T-helper 17 cell (primary cell): Measurements from ENCODE around the gene FGF5. TPM values are rescaled to one million over a fixed set of nuclear protein-coding genes. Genes with fewer than 3 reads are reported as not detected.
A peak's percentile ranks its signal among the peaks of the same experiment; 100 is the strongest.

Experiments used
- ATAC-seq: fragments of 150-1000 bp; cut with Tn5 transposase; 2 replicates; pipeline ENCODE4 v1.10.0; 2021; ENCODE audit warnings: mild to moderate bottlenecking, moderate library complexity
- DNase-seq, 3 donors: peaks; one replicate each; pipeline versions ENCODE4 v3.0.0 to v3.0.0-alpha.2; 2020 to 2021
- H3K9me3 ChIP-seq: one replicate; pipeline ENCODE4 v1.7.0; 2013; ENCODE audit warnings: low read length, mild to moderate bottlenecking; ENCODE audit not compliant: control insufficient read depth, poor library complexity, severe bottlenecking
- H3K27ac Mint-ChIP-seq: one replicate; pipeline ENCODE4 v1.8.0; 2022; ENCODE audit warnings: mild to moderate bottlenecking, moderate library complexity, mixed read lengths
- H3K27me3 Mint-ChIP-seq: one replicate; pipeline ENCODE4 v1.8.0; 2022; ENCODE audit warnings: mixed read lengths
- H3K36me3 Mint-ChIP-seq: one replicate; pipeline ENCODE4 v1.8.0; 2022; ENCODE audit warnings: low read depth, mixed read lengths
- H3K4me1 Mint-ChIP-seq: one replicate; pipeline ENCODE4 v1.8.0; 2022; ENCODE audit warnings: mild to moderate bottlenecking, mixed read lengths
- H3K4me3 Mint-ChIP-seq: one replicate; pipeline ENCODE4 v1.8.0; 2022; ENCODE audit warnings: mild to moderate bottlenecking, moderate library complexity, mixed read lengths
- total RNA-seq, 4 donors: library from RNA in 2 of 4; stranded (reverse) in 2 of 4; gene quantifications; one replicate each; pipeline ENCODE4 v1.2.3 and lab custom pipeline; 2022 to 2026

The FGF5 gene, protein sequence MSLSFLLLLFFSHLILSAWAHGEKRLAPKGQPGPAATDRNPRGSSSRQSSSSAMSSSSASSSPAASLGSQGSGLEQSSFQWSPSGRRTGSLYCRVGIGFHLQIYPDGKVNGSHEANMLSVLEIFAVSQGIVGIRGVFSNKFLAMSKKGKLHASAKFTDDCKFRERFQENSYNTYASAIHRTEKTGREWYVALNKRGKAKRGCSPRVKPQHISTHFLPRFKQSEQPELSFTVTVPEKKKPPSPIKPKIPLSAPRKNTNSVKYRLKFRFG
- under 1 TPM; 0.05 to 0.08 TPM for total RNA-seq
- 0 to 0.46 reads per million in 2 donors for total RNA-seq (lab: John Stamatoyannopoulos, UW)

DNA sequence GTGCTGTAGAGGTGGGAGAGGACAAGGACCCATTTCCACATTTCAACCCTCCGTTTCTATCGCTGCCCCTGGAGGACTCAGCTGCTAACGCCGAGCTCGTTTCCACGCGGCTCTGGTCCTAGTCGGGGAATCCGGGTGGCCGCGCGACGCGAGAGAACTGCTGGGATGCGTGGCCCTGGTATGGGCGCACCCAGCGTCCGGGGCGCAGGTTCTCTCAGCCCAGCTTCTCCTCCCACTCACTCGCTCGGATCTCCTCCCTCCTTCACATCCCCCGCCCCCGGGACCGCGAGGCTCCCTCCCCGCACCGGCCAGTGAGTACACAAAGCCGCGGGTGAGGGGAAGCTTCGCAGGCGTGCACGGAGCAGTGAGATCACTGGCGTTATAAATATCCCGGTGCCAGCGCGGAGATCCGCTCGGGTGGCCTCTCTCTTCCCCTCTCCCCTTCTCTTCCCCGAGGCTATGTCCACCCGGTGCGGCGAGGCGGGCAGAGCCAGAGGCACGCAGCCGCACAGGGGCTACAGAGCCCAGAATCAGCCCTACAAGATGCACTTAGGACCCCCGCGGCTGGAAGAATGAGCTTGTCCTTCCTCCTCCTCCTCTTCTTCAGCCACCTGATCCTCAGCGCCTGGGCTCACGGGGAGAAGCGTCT, at the start of gene FGF5:
TSS of gene FGF5 (plus strand) at position 412 of the 649 bp plus-strand sequence. CDS start at position 573, 161 bp downstream.
- peaks cover 89% of the 10 kb centered on the region for H3K27me3 Mint-ChIP-seq
- ATAC-seq (peak; percentile 30), DNase-seq (no peak)
- H3K9me3 ChIP-seq, result no peaks in the 10 kb centered on the region
- H3K27ac Mint-ChIP-seq, result no peak within 1 kb of the TSS
- peak within 1 kb of the TSS; percentile 83 for H3K4me3 Mint-ChIP-seq
- peaks cover 31% of the 10 kb centered on the region for H3K4me1 Mint-ChIP-seq
- peaks cover 7% of the 10 kb centered on the region for H3K36me3 Mint-ChIP-seq

GRCh38 chr4:80219301-80220025, 47.0 kb upstream of the FGF5 start:
- Mint-ChIP-seq H3K4me3 (no peak overlapping the region), H3K4me1 (peaks cover 2% of the 10 kb centered on the region), H3K27me3 (peaks cover 28% of the 10 kb centered on the region), H3K27ac (no peak overlapping the region), H3K36me3 (no peaks in the 10 kb centered on the region)
- no peaks in the 10 kb centered on the region for H3K9me3 ChIP-seq
- no peak for ATAC-seq
- no peak for DNase-seq

DNA sequence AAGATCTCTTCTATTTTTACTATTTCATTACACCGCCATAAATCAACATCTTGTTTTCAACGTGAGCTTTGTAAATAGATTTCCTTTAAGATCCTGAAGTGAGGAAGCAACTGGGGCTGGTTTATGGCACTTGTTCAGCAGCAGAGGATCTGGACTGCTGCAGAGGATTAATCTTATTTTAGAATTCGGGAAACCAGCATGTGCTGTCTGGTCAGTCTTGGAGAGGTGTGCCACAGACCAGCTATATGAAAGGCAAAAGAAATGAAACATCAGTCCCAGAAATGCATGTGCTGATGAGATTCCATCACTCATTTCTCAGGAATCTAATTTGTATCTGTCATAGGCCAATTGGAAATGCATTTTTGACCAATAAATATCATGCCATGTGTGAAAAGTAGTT, 45.8 kb upstream of the FGF5 start:
- H3K36me3 Mint-ChIP-seq, result no peaks in the 10 kb centered on the region
- H3K4me1 Mint-ChIP-seq, result no peaks in the 10 kb centered on the region
- H3K27ac Mint-ChIP-seq, result no peak overlapping the region
- ATAC-seq, result no peak
- no peaks in the 10 kb centered on the region for H3K9me3 ChIP-seq
- no peak overlapping the region for H3K4me3 Mint-ChIP-seq
- no peak for DNase-seq
- H3K27me3 Mint-ChIP-seq, result peaks cover 28% of the 10 kb centered on the region

GRCh38 chr4:80221161-80221560, 45.3 kb upstream of the FGF5 start:
- Mint-ChIP-seq H3K4me1 (no peaks in the 10 kb centered on the region), H3K36me3 (no peaks in the 10 kb centered on the region), H3K4me3 (no peak overlapping the region), H3K27me3 (peaks cover 28% of the 10 kb centered on the region), H3K27ac (no peak overlapping the region)
- DNase-seq, result no peak
- H3K9me3 ChIP-seq, result no peaks in the 10 kb centered on the region
- ATAC-seq, result no peak

- H3K27me3 Mint-ChIP-seq, result peaks cover 33% of the 10 kb centered on the region
- no peak overlapping the region for H3K4me3 Mint-ChIP-seq
- H3K36me3 Mint-ChIP-seq, result no peaks in the 10 kb centered on the region
- ATAC-seq (no peak), DNase-seq (no peak)
- H3K4me1 Mint-ChIP-seq, result peaks cover 6% of the 10 kb centered on the region
- no peaks in the 10 kb centered on the region for H3K9me3 ChIP-seq
- no peak overlapping the region for H3K27ac Mint-ChIP-seq
These were observed 40.9 kb upstream of the FGF5 start for GRCh38 chr4:80225595-80225994.

DNA sequence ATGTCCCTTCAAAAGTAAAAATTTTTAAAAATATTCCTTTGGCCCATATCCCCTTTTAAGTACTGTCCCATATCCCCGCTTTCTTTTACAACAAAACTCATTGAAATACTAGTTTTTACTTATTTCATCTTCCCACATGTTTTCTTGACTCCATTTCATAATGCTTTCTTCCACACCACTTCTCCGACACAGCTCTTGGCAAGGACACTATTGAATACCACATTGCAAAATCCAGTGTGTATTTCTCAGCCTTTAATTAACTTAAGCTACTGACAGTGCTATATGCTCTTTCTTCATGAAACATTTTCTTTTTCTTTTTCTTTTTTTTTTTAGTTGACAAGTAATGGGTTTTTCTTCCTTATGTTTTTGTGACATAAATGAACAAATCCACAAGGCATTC, 40.4 kb upstream of the FGF5 start:
- ATAC-seq (no peak), DNase-seq (no peak)
- H3K36me3 Mint-ChIP-seq, result no peaks in the 10 kb centered on the region
- H3K4me1 Mint-ChIP-seq, result peaks cover 6% of the 10 kb centered on the region
- no peak overlapping the region for H3K27ac Mint-ChIP-seq
- no peak overlapping the region for H3K4me3 Mint-ChIP-seq
- peaks cover 35% of the 10 kb centered on the region for H3K27me3 Mint-ChIP-seq
- no peaks in the 10 kb centered on the region for H3K9me3 ChIP-seq

- DNase-seq, result no peak
- Mint-ChIP-seq H3K4me3 (no peak overlapping the region), H3K36me3 (no peaks in the 10 kb centered on the region), H3K27me3 (peaks cover 37% of the 10 kb centered on the region), H3K27ac (no peak overlapping the region), H3K4me1 (peaks cover 6% of the 10 kb centered on the region)
- H3K9me3 ChIP-seq, result no peaks in the 10 kb centered on the region
- ATAC-seq, result no peak
These were observed 38.0 kb upstream of the FGF5 start for GRCh38 chr4:80228460-80228859.

DNA sequence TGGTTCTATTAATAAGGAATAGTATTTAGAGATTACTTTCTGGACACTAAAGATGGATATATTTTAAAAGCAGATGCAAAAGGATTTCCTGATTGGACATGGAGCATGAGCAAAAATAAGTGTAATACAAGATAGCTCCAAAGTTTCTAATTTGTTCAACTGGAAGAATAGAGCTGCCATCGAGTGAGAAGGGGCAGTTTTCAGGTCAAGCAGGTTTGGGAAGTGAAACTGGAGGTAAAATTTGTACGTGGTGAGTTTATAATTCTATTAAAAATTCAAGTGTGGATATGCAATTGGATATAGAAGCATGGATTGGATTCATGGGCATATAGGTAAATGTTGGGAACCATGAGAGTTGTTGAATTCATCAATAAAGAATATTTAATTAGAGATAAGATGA, 37.3 kb upstream of the FGF5 start:
- no peak for DNase-seq
- no peaks in the 10 kb centered on the region for H3K9me3 ChIP-seq
- Mint-ChIP-seq H3K36me3 (no peaks in the 10 kb centered on the region), H3K4me1 (peaks cover 6% of the 10 kb centered on the region), H3K4me3 (no peak overlapping the region), H3K27me3 (peaks cover 38% of the 10 kb centered on the region), H3K27ac (no peak overlapping the region)
- no peak for ATAC-seq

- no peak overlapping the region for H3K4me3 Mint-ChIP-seq
- H3K27me3 Mint-ChIP-seq, result peaks cover 38% of the 10 kb centered on the region
- H3K27ac Mint-ChIP-seq, result no peak overlapping the region
- ATAC-seq (no peak), DNase-seq (no peak)
- H3K9me3 ChIP-seq, result no peaks in the 10 kb centered on the region
- H3K4me1 Mint-ChIP-seq, result peaks cover 6% of the 10 kb centered on the region
- H3K36me3 Mint-ChIP-seq, result no peaks in the 10 kb centered on the region
These were observed 36.9 kb upstream of the FGF5 start for GRCh38 chr4:80229590-80229989.

- no peak for DNase-seq
- peaks cover 44% of the 10 kb centered on the region for H3K27me3 Mint-ChIP-seq
- no peak overlapping the region for H3K4me3 Mint-ChIP-seq
- no peaks in the 10 kb centered on the region for H3K9me3 ChIP-seq
- peaks cover 6% of the 10 kb centered on the region for H3K4me1 Mint-ChIP-seq
- H3K27ac Mint-ChIP-seq, result no peak overlapping the region
- ATAC-seq, result no peak
- H3K36me3 Mint-ChIP-seq, result no peaks in the 10 kb centered on the region
These were observed 35.3 kb upstream of the FGF5 start for GRCh38 chr4:80231180-80231579.

GRCh38 chr4:80232707-80233370, 33.6 kb upstream of the FGF5 start:
- DNase-seq (no peak), ATAC-seq (no peak)
- H3K27ac Mint-ChIP-seq, result no peak overlapping the region
- no peaks in the 10 kb centered on the region for H3K9me3 ChIP-seq
- no peaks in the 10 kb centered on the region for H3K36me3 Mint-ChIP-seq
- peaks cover 56% of the 10 kb centered on the region for H3K27me3 Mint-ChIP-seq
- H3K4me1 Mint-ChIP-seq, result peaks cover 6% of the 10 kb centered on the region
- H3K4me3 Mint-ChIP-seq, result no peak overlapping the region

DNA sequence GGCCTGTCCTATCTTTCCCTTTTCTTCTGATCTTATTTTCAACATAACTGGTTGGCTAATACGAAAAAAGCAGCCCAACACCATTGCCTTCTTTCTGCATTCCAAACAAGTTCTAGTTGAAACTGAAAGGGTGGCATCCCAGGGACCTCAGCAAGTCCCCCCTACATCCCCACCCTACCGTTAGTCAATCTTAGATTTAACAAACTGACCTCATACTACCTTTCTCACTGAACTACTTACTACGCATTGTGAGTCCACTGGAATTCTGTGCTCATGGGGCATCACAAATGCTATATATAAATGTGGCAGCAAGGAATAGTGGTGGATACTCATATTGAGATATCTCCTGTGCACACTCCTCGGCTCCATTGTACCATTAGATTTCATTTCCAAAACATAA, 33.1 kb upstream of the FGF5 start:
- no peak overlapping the region for H3K27ac Mint-ChIP-seq
- peaks cover 6% of the 10 kb centered on the region for H3K4me1 Mint-ChIP-seq
- no peaks in the 10 kb centered on the region for H3K36me3 Mint-ChIP-seq
- no peak overlapping the region for H3K4me3 Mint-ChIP-seq
- ATAC-seq (no peak), DNase-seq (no peak)
- H3K9me3 ChIP-seq, result no peaks in the 10 kb centered on the region
- H3K27me3 Mint-ChIP-seq, result peaks cover 52% of the 10 kb centered on the region

DNA sequence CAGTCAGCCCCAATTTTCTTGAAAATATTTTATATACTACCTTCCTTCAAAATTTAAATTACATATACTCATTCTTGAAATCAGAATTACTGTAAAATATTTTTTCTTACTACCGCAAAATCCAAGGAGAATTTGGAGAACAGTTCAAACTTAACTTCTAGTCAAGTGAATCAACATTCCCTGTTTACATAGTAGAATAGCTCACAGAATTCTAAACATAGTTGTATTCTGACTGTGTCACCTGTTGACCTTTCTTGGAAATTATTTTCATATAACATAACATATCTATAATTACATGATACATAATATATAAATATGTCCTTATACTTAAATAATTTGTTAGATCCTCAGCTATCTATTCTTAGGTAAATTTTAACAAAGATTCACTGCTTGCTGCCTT, 31.0 kb upstream of the FGF5 start:
- Mint-ChIP-seq H3K27ac (no peak overlapping the region), H3K4me3 (no peak overlapping the region), H3K4me1 (no peaks in the 10 kb centered on the region), H3K27me3 (peaks cover 31% of the 10 kb centered on the region), H3K36me3 (no peaks in the 10 kb centered on the region)
- no peak for DNase-seq
- H3K9me3 ChIP-seq, result no peaks in the 10 kb centered on the region
- no peak for ATAC-seq
